Stimulated activated CD8-positive, alpha-beta memory T cell treated with anti-CD3 and anti-CD28 coated beads, Interleukin-4, amount 100 ng/mL, for 4 hours (primary cell): ENCODE results near the gene PNMT.

Experiments
- DNase-seq, 2 donors: peaks; one replicate each; pipeline ENCODE4 v3.0.0-alpha.2; 2020; ENCODE audit warnings: low read depth in 2 of 2, low spot score in 1 of 2

Gene PNMT

GRCh38 chr17:39667945-39668924, at the start of gene PNMT:
PNMT (plus strand) TSS chr17:39668453; CDS start chr17:39668476, 23 bp downstream.
- peak in 1 of 2 donors; percentile 40 for DNase-seq

GRCh38 chr17:39618956-39619785, 49.1 kb upstream of the PNMT start:
- no peak for DNase-seq

- DNase-seq = no peak
These were observed 48.5 kb upstream of the PNMT start for GRCh38 chr17:39619786-39620101.

GRCh38 chr17:39621523-39622379, 46.5 kb upstream of the PNMT start:
- peak; percentile 65 to 90 for DNase-seq

GRCh38 chr17:39622380-39623006, 45.8 kb upstream of the PNMT start:
- no peak for DNase-seq

GRCh38 chr17:39623356-39623950, 44.8 kb upstream of the PNMT start:
- DNase-seq = peak; percentile 64 to 88

- no peak for DNase-seq
These were observed 43.9 kb upstream of the PNMT start for GRCh38 chr17:39624313-39624712.

- no peak for DNase-seq
These were observed 43.0 kb upstream of the PNMT start for GRCh38 chr17:39625198-39625785.

- DNase-seq = no peak
These were observed 41.8 kb upstream of the PNMT start, which contains the start of gene PPP1R1B for GRCh38 chr17:39626171-39627046. PPP1R1B (plus strand) TSS chr17:39626952; CDS start chr17:39627393, 441 bp downstream.

GRCh38 chr17:39627047-39627711, 41.1 kb upstream of the PNMT start:
- no peak for DNase-seq

- no peak for DNase-seq
These were observed 40.3 kb upstream of the PNMT start for GRCh38 chr17:39627712-39628516.

GRCh38 chr17:39628655-39629493, 39.4 kb upstream of the PNMT start:
- no peak for DNase-seq

- DNase-seq = no peak
These were observed 38.8 kb upstream of the PNMT start for GRCh38 chr17:39629494-39629880.

- DNase-seq = no peak
These were observed 38.4 kb upstream of the PNMT start for GRCh38 chr17:39629898-39630297.

- no peak for DNase-seq
These were observed 36.9 kb upstream of the PNMT start for GRCh38 chr17:39631403-39631802.

GRCh38 chr17:39632153-39632941, 35.9 kb upstream of the PNMT start:
- no peak for DNase-seq
